NCI-H2227 treated with DMSO at 0.1 percent for 48 hours (cell line): ENCODE results near the gene BCL6B.
A peak's percentile ranks its signal among the peaks of the same experiment; 100 is the strongest.
"Not testable (repeated sequence)": the region's sequence is repeated elsewhere in the genome, so short reads cannot be mapped to it uniquely, and the experiment has no call there.

ENCODE experiments used
- DNase-seq: peaks from one replicate; lab custom pipeline; 2025; lab: John Stamatoyannopoulos, UW

The BCL6B gene, protein sequence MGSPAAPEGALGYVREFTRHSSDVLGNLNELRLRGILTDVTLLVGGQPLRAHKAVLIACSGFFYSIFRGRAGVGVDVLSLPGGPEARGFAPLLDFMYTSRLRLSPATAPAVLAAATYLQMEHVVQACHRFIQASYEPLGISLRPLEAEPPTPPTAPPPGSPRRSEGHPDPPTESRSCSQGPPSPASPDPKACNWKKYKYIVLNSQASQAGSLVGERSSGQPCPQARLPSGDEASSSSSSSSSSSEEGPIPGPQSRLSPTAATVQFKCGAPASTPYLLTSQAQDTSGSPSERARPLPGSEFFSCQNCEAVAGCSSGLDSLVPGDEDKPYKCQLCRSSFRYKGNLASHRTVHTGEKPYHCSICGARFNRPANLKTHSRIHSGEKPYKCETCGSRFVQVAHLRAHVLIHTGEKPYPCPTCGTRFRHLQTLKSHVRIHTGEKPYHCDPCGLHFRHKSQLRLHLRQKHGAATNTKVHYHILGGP

GRCh38 chr17:7022781-7023571 is at the start of gene BCL6B:
Gene BCL6B, plus strand, starts transcription at chr17:7023050. Its CDS starts 622 bp downstream, at chr17:7023672.
- DNase-seq: no peak

GRCh38 chr17:6979440-6979839 is 43.4 kb upstream of the BCL6B start:
- DNase-seq: not testable (repeated sequence)

GRCh38 chr17:6981426-6981825 is 41.4 kb upstream of the BCL6B start:
- no peak for DNase-seq

- no peak for DNase-seq
Measured at GRCh38 chr17:6985266-6985665, 37.6 kb upstream of the BCL6B start.

GRCh38 chr17:6986676-6987075 is 36.2 kb upstream of the BCL6B start:
- no peak for DNase-seq

- DNase-seq: no peak
Measured at GRCh38 chr17:6989779-6990178, 33.1 kb upstream of the BCL6B start.

GRCh38 chr17:6993613-6994056 is 29.2 kb upstream of the BCL6B start:
- not testable (repeated sequence) for DNase-seq

GRCh38 chr17:6994118-6994598 is 28.7 kb upstream of the BCL6B start:
- no peak for DNase-seq

- DNase-seq: no peak
Measured at GRCh38 chr17:6994666-6995256, 28.1 kb upstream of the BCL6B start.

DNA sequence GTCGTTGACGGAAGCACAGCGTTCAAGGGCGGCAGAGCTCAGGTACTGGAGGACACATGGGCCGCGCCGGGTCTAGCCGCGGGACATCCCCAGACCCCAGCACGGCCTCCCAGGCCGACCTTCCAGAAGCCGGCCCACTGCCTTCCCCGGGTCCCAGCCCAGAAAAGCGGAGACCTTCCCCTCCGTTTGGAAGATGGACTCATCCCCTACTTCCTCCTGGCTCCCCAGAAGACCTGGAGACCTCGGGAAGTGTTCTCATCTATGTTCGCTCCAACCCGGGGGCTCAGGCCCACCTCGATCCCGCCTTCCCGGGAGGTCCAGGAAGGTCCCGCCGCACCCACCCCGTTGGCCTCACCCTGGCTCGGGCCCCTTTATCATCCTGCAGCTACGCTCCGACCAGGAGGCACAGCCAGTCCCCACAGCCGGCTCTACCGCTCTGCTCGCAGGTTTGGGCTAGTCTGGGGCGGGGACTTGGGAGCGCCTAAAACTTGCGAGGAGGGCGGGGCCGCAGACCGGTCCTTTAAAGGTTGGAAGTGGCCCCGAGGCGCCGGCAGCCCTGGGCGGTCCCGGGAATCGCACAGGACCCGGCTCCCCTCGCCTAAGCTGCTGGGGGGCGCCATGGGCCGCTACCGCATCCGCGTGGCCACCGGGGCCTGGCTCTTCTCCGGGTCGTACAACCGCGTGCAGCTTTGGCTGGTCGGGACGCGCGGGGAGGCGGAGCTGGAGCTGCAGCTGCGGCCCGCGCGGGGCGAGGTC is 27.2 kb upstream of the BCL6B start, which contains the start of gene ALOX12:
Gene ALOX12 (plus strand): TSS at position 550 of the 756 bp plus-strand sequence. CDS start 69 bp downstream, at position 619.
- DNase-seq: no peak

DNA sequence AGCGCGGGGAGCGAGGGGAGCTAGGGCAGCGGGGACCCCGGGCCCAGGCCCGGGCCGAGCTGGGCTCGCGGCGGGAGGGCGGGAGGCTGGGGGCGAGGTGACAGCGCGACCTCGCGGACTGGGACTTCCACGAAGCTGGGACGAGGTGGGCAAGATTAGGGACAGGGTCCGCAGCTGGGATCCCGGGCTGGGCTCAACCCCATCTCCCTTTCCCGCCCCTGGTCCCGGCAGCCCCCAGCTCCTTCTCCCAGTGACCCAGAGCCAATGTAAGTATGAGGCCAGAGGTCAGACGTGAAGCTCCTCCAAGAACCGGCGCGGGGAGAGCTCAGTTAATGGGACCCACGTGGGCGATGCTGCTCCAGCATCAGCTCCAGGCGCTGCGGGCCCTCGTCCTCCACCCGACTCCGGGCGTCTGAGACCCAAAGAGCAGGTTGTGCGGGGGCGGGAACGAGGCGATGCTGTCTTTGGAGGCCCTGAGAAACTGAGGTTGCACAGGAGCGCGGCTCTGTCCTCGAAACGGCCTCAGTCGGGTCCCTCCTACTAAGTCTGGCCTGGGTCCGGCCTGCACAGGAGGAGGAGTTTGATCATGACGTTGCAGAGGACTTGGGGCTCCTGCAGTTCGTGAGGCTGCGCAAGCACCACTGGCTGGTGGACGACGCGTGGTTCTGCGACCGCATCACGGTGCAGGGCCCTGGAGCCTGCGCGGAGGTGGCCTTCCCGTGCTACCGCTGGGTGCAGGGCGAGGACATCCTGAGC is 26.4 kb upstream of the BCL6B start:
- DNase-seq: no peak

DNA sequence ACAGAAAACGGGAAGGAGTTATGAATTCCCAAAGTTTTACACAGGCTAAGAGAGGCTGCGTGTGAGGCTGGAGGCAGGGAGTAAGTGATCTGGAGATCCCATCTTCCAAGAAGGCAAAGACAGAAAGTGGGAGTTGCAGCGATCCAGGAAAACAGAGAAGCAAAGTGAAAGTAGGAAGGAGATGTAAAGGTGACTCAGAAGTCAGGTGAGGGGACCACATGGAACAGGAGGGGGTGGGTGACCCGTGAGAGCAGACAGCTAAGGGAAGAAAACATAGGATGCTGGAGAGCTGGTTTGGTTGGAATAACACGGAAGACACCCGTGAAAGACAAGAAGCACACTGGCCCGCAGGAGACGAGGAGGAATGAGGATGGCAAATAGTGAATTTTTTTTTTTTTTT is 25.7 kb upstream of the BCL6B start:
- no peak for DNase-seq

DNA sequence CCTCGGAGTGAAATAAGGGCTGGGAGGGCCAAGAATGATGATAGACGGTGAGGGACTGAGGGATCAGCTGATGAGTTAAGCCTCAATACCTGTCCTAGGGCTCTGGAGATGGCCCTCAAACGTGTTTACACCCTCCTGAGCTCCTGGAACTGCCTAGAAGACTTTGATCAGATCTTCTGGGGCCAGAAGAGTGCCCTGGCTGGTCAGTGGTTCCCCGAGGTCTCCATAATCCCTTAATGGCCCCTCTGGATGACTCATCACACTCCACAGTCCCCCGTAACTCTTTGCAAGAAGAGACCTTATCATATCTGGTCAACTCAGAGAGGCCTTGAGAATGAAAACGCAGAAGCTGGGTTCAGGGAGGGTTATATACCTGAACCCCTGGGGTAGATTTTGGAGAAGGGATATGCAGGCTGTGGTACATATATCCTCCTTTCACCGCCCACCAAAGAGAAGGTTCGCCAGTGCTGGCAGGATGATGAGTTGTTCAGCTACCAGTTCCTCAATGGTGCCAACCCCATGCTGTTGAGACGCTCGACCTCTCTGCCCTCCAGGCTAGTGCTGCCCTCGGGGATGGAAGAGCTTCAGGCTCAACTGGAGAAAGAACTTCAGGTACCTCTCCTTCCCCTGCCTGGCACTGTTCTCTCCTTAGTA is 23.9 kb upstream of the BCL6B start:
- no peak for DNase-seq

DNA sequence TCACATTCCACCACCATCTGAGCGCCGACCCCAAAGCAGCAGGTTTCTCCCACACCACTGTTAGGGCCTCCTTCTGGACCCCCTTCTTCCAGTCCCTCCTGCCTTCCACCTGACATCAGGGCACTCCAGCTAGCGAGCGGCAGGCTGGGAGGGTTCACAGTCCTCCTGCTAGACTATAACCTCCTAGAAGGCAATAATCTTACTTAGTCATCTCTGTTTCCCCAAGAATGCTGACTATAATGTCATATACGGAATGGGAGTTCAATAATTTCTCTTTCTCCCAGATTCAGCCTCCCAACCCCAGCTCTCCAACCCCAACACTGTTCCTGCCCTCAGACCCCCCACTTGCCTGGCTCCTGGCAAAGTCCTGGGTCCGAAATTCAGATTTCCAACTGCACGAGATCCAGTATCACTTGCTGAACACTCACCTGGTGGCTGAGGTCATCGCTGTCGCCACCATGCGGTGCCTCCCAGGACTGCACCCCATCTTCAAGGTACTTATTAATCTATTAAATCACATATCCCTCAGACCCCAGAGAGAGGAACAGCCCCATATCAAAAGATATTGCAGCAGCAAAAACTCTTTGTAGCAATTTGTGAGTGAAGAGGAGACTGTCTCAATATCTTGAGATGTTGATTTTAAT is 21.4 kb upstream of the BCL6B start:
- no peak for DNase-seq

DNA sequence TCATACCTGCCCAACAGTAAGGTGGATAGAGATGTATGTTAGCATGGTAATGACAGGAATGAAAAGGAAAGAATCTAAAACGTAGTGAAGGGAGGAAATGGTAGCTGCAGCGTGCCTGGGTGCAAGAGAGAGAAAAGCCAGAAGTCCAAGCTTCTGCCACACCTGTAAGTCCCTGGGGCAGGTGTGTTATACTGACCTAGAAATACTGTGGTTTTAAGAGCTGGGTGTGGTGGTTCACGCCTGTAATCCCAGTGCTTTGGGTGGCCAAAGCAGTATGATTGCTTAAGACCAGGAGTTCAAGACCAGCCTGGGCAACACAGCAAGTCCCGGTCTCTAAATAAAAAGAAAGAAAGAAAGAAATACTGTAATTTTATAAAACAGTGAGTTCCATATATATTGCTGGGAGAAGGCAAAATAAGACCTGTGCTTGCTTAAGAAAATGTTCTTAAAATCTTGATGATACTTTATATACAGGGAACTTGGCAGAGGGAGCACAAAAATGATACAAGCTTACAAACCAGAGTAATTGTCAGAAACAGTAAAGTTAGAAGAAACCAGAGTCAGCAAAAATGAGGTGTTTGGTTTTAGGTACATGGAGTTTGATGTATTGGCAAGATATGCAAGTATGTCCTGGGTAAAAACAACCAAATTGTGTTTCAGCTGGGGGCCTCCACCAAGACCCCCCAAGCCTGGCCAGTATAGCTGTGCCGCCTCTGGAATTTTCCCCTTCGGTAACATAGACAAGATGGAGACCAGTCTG is 20.4 kb upstream of the BCL6B start:
- no peak for DNase-seq

DNA sequence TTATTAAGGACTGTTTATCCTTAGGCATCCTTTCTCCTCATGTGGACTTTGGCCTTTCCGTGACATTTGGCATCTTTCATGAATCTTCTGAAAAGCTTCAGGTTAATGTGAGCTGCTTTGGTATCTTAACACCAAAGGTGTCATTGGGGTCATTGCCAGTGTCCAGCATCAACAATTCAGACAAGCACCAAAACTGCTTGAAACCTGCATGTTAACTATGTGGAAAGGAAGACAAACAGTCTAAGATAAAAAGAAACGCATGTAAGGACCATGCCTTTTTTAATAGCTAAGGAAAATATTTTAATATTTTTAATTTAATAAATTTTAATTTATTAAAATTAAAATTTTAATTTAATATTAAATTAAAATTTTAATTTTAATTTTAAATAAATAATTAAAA is 19.1 kb upstream of the BCL6B start:
- DNase-seq: no peak

- DNase-seq: peak; percentile 76
Measured at GRCh38 chr17:7004398-7005253, 18.2 kb upstream of the BCL6B start.

DNA sequence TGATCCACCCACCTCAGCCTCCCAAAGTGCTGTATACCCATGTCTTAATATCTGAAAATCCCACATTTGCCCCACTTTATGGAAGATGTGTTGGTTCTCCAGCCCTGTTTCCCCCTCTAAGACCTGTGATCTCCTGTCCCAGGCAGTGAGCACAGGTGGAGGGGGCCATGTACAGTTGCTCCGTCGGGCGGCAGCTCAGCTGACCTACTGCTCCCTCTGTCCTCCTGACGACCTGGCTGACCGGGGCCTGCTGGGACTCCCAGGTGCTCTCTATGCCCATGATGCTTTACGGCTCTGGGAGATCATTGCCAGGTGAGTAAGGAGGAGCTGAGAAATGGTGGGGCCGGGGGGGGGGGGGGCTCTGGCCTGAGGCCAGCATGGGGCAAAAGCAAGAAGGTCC is 17.1 kb upstream of the BCL6B start:
- no peak for DNase-seq
